Suprapubic skin (tissue), 4 donors: ENCODE measurements around the gene MCTP2. TPM values are rescaled to one million over a fixed set of nuclear protein-coding genes. Genes with fewer than 3 reads are reported as not detected.

Experiments
- DNase-seq, 2 donors: peaks; one replicate each; pipeline ENCODE4 v3.0.0-alpha.2; 2019; ENCODE audit warnings: low spot score in 2 of 2
- H3K27ac ChIP-seq: fragments of 200-600 bp; sonication (generic); one replicate; pipeline ENCODE4 v1.5.1; 2019
- H3K27me3 ChIP-seq: fragments of 200-600 bp; sonication (generic); one replicate; pipeline ENCODE4 v1.5.1; 2019
- H3K36me3 ChIP-seq: fragments of 200-600 bp; sonication (generic); one replicate; pipeline ENCODE4 v1.5.1; 2019
- H3K4me1 ChIP-seq: fragments of 200-600 bp; sonication (generic); one replicate; pipeline ENCODE4 v1.5.1; 2019
- H3K4me3 ChIP-seq: fragments of 200-600 bp; sonication (generic); one replicate; pipeline ENCODE4 v1.5.1; 2019; ENCODE audit warnings: mild to moderate bottlenecking
- H3K9me3 ChIP-seq: fragments of 200-600 bp; sonication (generic); one replicate; pipeline ENCODE4 v1.5.1; 2019
- CTCF ChIP-seq, 2 donors: fragments of 200-600 bp in 1 of 2; fragments of 450-650 bp in 1 of 2; sonication (generic) in 1 of 2; IDR thresholded peaks; one replicate each; pipeline ENCODE4 v1.5.1; 2016 to 2019; ENCODE audit warnings: antibody characterized with exemption in 2 of 2, mild to moderate bottlenecking in 1 of 2, moderate library complexity in 1 of 2
- EP300 ChIP-seq: sonication (generic); formaldehyde crosslinking; IDR thresholded peaks from one replicate; pipeline ENCODE4 v1.6.1; 2017; ENCODE audit warnings: antibody characterized with exemption
- POLR2A ChIP-seq, 2 donors: fragments of 450-650 bp; IDR thresholded peaks; one replicate each; pipeline ENCODE4 v1.6.1; 2017; ENCODE audit warnings: antibody characterized with exemption in 2 of 2, mild to moderate bottlenecking in 2 of 2, moderate library complexity in 2 of 2
- POLR2AphosphoS5 ChIP-seq, 3 donors: sonication (generic); formaldehyde crosslinking; IDR thresholded peaks; one replicate each; pipeline ENCODE4 v1.6.1; 2017; ENCODE audit warnings: antibody characterized with exemption in 3 of 3
- WGBS: methylation state at CpG from one replicate; pipeline ENCODE4 v1.1.5; 2018; 5-methylcytosine and 5-hydroxymethylcytosine counted together
- total RNA-seq, 4 donors: library from RNA; depleted of rRNA; stranded (reverse); fragments of >200 nt; gene quantifications; one replicate each; pipeline ENCODE4 v1.1.0, GENCODE V29; 2016

Gene MCTP2
- total RNA-seq, 4 donors from 2014 or later, result 17.2 to 41.8 (median 20.5) TPM

- Histone ChIP-seq H3K36me3 (no peaks in the 10 kb centered on the region), H3K27me3 (no peaks in the 10 kb centered on the region), H3K4me3 (no peak overlapping the region), H3K4me1 (no peaks in the 10 kb centered on the region), H3K9me3 (no peaks in the 10 kb centered on the region), H3K27ac (no peak overlapping the region)
- no peak for DNase-seq
- TF ChIP-seq CTCF (IDR thresholded peaks at IDR 0.05) (no peak), POLR2A (IDR thresholded peaks at IDR 0.05) (no peak), EP300 (no peak), POLR2AphosphoS5 (IDR thresholded peaks at IDR 0.05) (no peak)
- WGBS, result 79% methylated on average over 4 of the region's 4 CpGs
These were observed 34.8 kb upstream of the MCTP2 start for GRCh38 chr15:94196531-94196930.

GRCh38 chr15:94198633-94199032, 32.7 kb upstream of the MCTP2 start:
- Histone ChIP-seq H3K36me3 (no peaks in the 10 kb centered on the region), H3K27me3 (no peaks in the 10 kb centered on the region)

GRCh38 chr15:94199725-94200124, 31.6 kb upstream of the MCTP2 start:
- TF ChIP-seq EP300 (no peak), CTCF (IDR thresholded peaks at IDR 0.05) (no peak), POLR2AphosphoS5 (IDR thresholded peaks at IDR 0.05) (no peak), POLR2A (IDR thresholded peaks at IDR 0.05) (no peak)
- H3K4me3 ChIP-seq, result no peak overlapping the region
- H3K27me3 ChIP-seq, result no peaks in the 10 kb centered on the region
- H3K4me1 ChIP-seq, result no peaks in the 10 kb centered on the region
- H3K36me3 ChIP-seq, result no peaks in the 10 kb centered on the region
- no peak for DNase-seq
- no peak overlapping the region for H3K27ac ChIP-seq
- 94% methylated on average over 3 of the region's 3 CpGs for WGBS
- H3K9me3 ChIP-seq, result no peaks in the 10 kb centered on the region

More at GRCh38 chr15:94198633-94199032, 32.7 kb upstream of the MCTP2 start:
- no peak for TF ChIP-seq EP300
- no peak for TF ChIP-seq CTCF (IDR thresholded peaks at IDR 0.05)
- no peak for TF ChIP-seq POLR2A (IDR thresholded peaks at IDR 0.05)
- no peak for TF ChIP-seq POLR2AphosphoS5 (IDR thresholded peaks at IDR 0.05)
- no peak for DNase-seq
- 67% methylated on average over 2 of the region's 2 CpGs for WGBS
- no peaks in the 10 kb centered on the region for H3K9me3 ChIP-seq
- H3K4me3 ChIP-seq, result no peak overlapping the region
- no peak overlapping the region for H3K27ac ChIP-seq
- H3K4me1 ChIP-seq, result no peaks in the 10 kb centered on the region

GRCh38 chr15:94203306-94203705, 28.1 kb upstream of the MCTP2 start:
- no peaks in the 10 kb centered on the region for H3K9me3 ChIP-seq
- no peak overlapping the region for H3K4me3 ChIP-seq
- H3K27me3 ChIP-seq, result no peaks in the 10 kb centered on the region
- H3K4me1 ChIP-seq, result no peaks in the 10 kb centered on the region
- no peak overlapping the region for H3K27ac ChIP-seq
- 62% methylated on average over 3 of the region's 3 CpGs for WGBS
- TF ChIP-seq POLR2AphosphoS5 (IDR thresholded peaks at IDR 0.05) (no peak), POLR2A (IDR thresholded peaks at IDR 0.05) (no peak), CTCF (IDR thresholded peaks at IDR 0.05) (no peak), EP300 (no peak)
- no peaks in the 10 kb centered on the region for H3K36me3 ChIP-seq
- no peak for DNase-seq

GRCh38 chr15:94205366-94205765, 26.0 kb upstream of the MCTP2 start:
- 80% methylated on average over 7 of the region's 7 CpGs for WGBS

More at GRCh38 chr15:94205366-94205765, 26.0 kb upstream of the MCTP2 start:
- no peak for TF ChIP-seq POLR2A (IDR thresholded peaks at IDR 0.05)
- no peak for TF ChIP-seq CTCF (IDR thresholded peaks at IDR 0.05)
- no peak for TF ChIP-seq POLR2AphosphoS5 (IDR thresholded peaks at IDR 0.05)
- TF ChIP-seq EP300, result no peak
- no peaks in the 10 kb centered on the region for H3K4me1 ChIP-seq
- no peak overlapping the region for H3K27ac ChIP-seq
- no peak for DNase-seq
- no peaks in the 10 kb centered on the region for H3K9me3 ChIP-seq
- H3K27me3 ChIP-seq, result no peaks in the 10 kb centered on the region
- H3K4me3 ChIP-seq, result no peak overlapping the region
- no peaks in the 10 kb centered on the region for H3K36me3 ChIP-seq
